Stimulated activated CD8-positive, alpha-beta memory T cell treated with anti-CD3 and anti-CD28 coated beads, Interleukin-7, amount 100 ng/mL, for 24 hours (primary cell): Measurements from ENCODE around the gene CATSPER1.

Source experiments
- DNase-seq: peaks from one replicate; pipeline ENCODE4 v3.0.0-alpha.2; 2020; ENCODE audit warnings: low read depth

CATSPER1 gene

DNA sequence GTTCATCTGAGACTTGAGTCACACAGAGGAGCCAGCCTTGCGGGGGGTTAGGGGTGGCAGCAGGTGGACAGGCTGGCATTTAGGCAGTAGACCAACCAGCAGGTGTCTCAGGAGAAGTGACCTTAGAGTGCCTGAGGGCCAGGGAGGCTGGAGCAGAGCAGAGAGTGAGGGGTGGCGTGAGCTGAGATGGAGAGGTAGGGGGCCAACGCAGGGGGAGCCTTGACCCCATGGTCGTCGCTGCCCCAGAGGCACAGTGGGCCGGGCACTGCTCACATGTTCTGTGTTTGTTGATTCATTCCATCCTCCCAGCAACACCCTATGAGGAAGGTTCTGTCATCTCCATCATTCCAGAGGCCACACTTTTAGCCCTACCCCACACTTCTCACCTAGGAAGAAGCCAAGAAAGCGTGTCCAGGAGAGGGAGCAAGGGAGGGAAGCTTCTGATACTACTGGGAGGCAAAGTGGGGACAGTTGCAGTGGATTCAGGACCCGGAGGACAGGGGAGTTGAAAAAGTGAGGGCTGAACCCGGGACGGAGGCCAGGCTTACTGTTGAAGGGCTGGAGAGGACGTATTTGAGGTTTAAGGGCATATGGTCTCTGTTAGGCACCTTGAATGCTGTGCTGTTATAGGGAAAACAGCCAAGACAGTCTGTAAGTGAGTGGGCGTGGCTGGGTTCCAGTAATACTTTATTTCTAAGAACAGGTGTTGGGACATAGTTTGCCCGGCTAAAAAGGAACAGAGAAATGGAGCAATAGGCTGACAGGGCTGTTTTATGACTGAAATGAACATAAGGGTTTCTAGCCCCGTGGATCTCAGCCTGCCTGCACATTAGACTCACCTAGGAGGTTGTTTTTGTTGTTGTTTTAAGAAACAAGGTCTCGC is 57.4 kb downstream of the CATSPER1 start:
- DNase-seq, result no peak

DNA sequence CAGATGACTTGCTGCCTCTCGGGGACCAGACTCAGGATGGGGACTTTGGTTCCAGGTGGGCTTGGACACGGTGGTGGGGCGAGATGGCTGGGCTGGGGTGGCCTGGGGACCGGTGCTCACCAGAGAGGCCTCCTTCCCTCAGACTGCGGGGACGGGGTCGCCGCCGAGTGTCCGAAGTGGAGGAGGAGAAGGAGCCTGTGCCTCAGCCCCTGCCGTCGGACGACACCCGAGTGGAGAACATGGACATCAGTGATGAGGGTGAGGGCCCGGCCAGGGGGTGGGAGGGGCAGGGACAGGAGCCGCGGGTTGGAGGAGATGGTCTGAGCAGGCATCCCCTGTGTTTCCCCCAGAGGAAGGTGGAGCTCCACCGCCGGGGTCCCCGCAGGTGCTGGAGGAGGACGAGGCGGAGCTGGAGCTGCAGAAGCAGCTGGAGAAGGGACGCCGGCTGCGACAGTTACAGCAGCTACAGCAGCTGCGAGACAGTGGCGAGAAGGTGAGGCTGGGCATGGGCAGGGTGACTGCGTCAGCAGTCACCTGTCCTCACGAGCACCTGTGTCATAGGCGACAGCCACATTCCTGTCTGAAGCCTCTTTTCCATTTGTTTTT is 58.8 kb downstream of the CATSPER1 start:
- DNase-seq, result no peak
